Spinal cord (tissue), 10 donors: ENCODE results near the gene TYR. TPM values are rescaled to one million over a fixed set of nuclear protein-coding genes. Genes with fewer than 3 reads are reported as not detected.
"Not testable (repeated sequence)": the region's sequence is repeated elsewhere in the genome, so short reads cannot be mapped to it uniquely, and the experiment has no call there.

Experiments used
- DNase-seq, 6 donors: peaks; one replicate each; pipeline versions ENCODE4 v3.0.0 to v3.0.0-alpha.2; 2013 to 2015; ENCODE audit warnings: low spot score in 6 of 6, low read depth in 4 of 6
- H3K27ac ChIP-seq: one replicate; pipeline ENCODE4 v1.5.1; 2013; ENCODE audit warnings: low read depth, low read length, control low read depth
- H3K27me3 ChIP-seq: one replicate; pipeline ENCODE4 v1.6.1; 2013; ENCODE audit warnings: low read length; ENCODE audit not compliant: control insufficient read depth, insufficient read depth
- H3K36me3 ChIP-seq: one replicate; pipeline ENCODE4 v1.6.1; 2013; ENCODE audit warnings: low read length; ENCODE audit not compliant: control insufficient read depth, insufficient read depth
- H3K4me1 ChIP-seq: one replicate; pipeline ENCODE4 v1.6.1; 2013; ENCODE audit warnings: low read length; ENCODE audit not compliant: control insufficient read depth, insufficient read depth
- H3K4me3 ChIP-seq: one replicate; pipeline ENCODE4 v1.5.1; 2013; ENCODE audit warnings: low read depth, low read length, control low read depth
- H3K9me3 ChIP-seq: one replicate; pipeline ENCODE4 v1.6.1; 2013; ENCODE audit warnings: low read length; ENCODE audit not compliant: control insufficient read depth, insufficient read depth
- WGBS: methylation state at CpG from one replicate; pipeline ENCODE4 v1.1.5; 2013; ENCODE audit warnings: missing lambda C conversion rate; ENCODE audit not compliant: insufficient coverage; 5-methylcytosine and 5-hydroxymethylcytosine counted together
- polyA plus RNA-seq, 2 donors: library from polyadenylated mRNA; unstranded; fragments of 120-200 nt; gene quantifications; one replicate each; pipeline ENCODE4 v1.2.1, GENCODE V29; 2013; ENCODE audit not compliant: insufficient read length in 2 of 2
- total RNA-seq, 2 donors: library from RNA; depleted of rRNA in 1 of 2; stranded (reverse); fragments of 120-200 nt in 1 of 2; fragments of >200 nt in 1 of 2; gene quantifications; one replicate each; pipeline versions ENCODE4 v1.2.3 to v1.2.4, GENCODE V29; 2013 to 2014
- donor health status: healthy.

Gene TYR
- total and polyA plus RNA-seq, 4 donors = 0.20 to 0.61 TPM; not detected in 2

GRCh38 chr11:89182773-89183518 is 5.3 kb downstream of the TYR start:
- Histone ChIP-seq H3K4me3 (no peak overlapping the region), H3K36me3 (no peaks in the 10 kb centered on the region), H3K27me3 (no peaks in the 10 kb centered on the region), H3K9me3 (no peaks in the 10 kb centered on the region), H3K4me1 (no peaks in the 10 kb centered on the region), H3K27ac (no peak overlapping the region)
- 75% methylated on average over 2 of the region's 5 CpGs for WGBS
- peak in 3 of 6 donors; percentile 1 to 87 (median 61) for DNase-seq

GRCh38 chr11:89184021-89184420 is 6.3 kb downstream of the TYR start:
- Histone ChIP-seq H3K36me3 (no peaks in the 10 kb centered on the region), H3K4me1 (no peaks in the 10 kb centered on the region), H3K27ac (no peak overlapping the region), H3K27me3 (no peaks in the 10 kb centered on the region), H3K4me3 (no peak overlapping the region), H3K9me3 (no peaks in the 10 kb centered on the region)
- no CpG with 5 or more reads among the region's 3 CpGs for WGBS
- DNase-seq = no peak

DNA sequence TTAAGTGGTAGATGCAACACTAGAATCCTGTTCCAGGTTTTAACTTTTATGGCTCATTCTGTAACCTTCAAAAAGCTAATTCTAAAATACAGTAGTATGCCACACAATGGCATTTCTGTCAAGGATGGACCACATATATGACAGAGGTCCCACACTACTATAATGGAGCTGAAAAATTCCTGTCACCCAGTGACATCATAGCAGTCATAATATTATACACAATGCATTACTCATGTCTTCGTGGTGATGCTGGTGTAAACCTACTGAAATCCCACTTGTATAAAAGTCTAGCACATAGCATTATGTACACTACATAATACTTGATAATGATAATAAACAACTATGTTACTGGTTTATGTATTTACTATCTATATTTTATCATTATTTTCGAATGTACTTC is 12.1 kb downstream of the TYR start:
- no peak overlapping the region for H3K27ac ChIP-seq
- no peak overlapping the region for H3K4me3 ChIP-seq
- H3K9me3 ChIP-seq = no peaks in the 10 kb centered on the region
- no peaks in the 10 kb centered on the region for H3K27me3 ChIP-seq
- H3K36me3 ChIP-seq = no peaks in the 10 kb centered on the region
- H3K4me1 ChIP-seq = no peaks in the 10 kb centered on the region
- no CpG with 5 or more reads among the region's 2 CpGs for WGBS
- DNase-seq = no peak

DNA sequence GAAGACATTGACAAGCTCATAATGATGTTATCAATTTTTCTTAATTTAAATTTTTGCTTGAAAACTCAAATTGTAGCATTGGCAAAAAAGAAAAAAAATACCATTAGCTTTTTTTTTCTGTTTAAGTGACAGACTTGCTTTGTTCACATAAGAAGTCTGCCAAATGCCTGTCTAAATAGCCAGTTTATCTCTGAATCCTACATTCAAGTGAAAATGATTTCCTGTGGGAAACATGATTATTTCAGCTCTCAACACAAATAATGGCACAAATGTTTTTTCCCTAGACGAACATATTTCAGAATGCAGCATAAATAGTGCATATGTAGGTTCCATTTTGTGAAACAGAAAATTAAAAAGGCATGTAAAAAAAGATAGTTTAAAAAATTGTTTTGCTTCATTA is 23.5 kb downstream of the TYR start:
- H3K9me3 ChIP-seq = no peaks in the 10 kb centered on the region

DNA sequence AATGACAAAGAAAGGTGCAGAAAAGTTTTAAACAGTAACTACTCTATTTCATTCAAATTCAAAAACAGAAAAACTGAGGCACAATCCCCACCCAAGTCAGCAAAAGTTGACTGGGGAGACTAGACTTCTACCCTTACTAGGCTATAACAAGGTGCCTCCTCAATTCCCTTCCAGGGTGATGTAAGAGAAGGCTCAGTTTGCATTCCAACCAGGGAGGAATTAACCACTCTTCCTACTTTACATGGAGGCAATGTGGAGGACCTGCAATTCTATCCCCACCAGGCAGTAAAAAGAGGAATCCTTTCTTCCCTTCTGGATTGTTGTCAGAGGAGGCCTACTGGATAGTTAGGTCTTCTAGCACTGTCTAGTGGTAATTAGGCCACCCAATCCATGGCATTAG is 26.1 kb downstream of the TYR start:
- no peaks in the 10 kb centered on the region for H3K36me3 ChIP-seq
- no peaks in the 10 kb centered on the region for H3K27me3 ChIP-seq
- H3K4me3 ChIP-seq = no peak overlapping the region
- no peaks in the 10 kb centered on the region for H3K9me3 ChIP-seq
- no peaks in the 10 kb centered on the region for H3K4me1 ChIP-seq
- H3K27ac ChIP-seq = no peak overlapping the region
- DNase-seq = no peak

More for the DNA sequence above, 23.5 kb downstream of the TYR start:
- Histone ChIP-seq H3K4me1 (no peaks in the 10 kb centered on the region), H3K4me3 (no peak overlapping the region), H3K36me3 (no peaks in the 10 kb centered on the region), H3K27me3 (no peaks in the 10 kb centered on the region), H3K27ac (no peak overlapping the region)
- DNase-seq = peak in 2 of 6 donors; percentile 17 to 20
- WGBS = no CpG with 5 or more reads among the region's 1 CpG

- H3K4me3 ChIP-seq = no peak overlapping the region
- H3K27ac ChIP-seq = no peak overlapping the region
- no peak for DNase-seq
- no peaks in the 10 kb centered on the region for H3K36me3 ChIP-seq
- H3K9me3 ChIP-seq = no peaks in the 10 kb centered on the region
- no peaks in the 10 kb centered on the region for H3K27me3 ChIP-seq
- H3K4me1 ChIP-seq = no peaks in the 10 kb centered on the region
Observed at GRCh38 chr11:89205378-89205777, 27.7 kb downstream of the TYR start.

- H3K36me3 ChIP-seq = no peaks in the 10 kb centered on the region
- H3K9me3 ChIP-seq = no peaks in the 10 kb centered on the region
- WGBS = no CpG with 5 or more reads among the region's 8 CpGs
- no peak for DNase-seq
- H3K27ac ChIP-seq = no peak overlapping the region
- no peaks in the 10 kb centered on the region for H3K27me3 ChIP-seq
- no peaks in the 10 kb centered on the region for H3K4me1 ChIP-seq
- no peak overlapping the region for H3K4me3 ChIP-seq
Observed at GRCh38 chr11:89220684-89221339, 43.1 kb downstream of the TYR start.

GRCh38 chr11:89235083-89235482 is 57.4 kb downstream of the TYR start:
- H3K27me3 ChIP-seq = no peaks in the 10 kb centered on the region
- H3K9me3 ChIP-seq = no peaks in the 10 kb centered on the region
- H3K4me1 ChIP-seq = no peaks in the 10 kb centered on the region
- no peak overlapping the region for H3K27ac ChIP-seq
- H3K4me3 ChIP-seq = no peak overlapping the region
- DNase-seq = no peak
- no peaks in the 10 kb centered on the region for H3K36me3 ChIP-seq
- WGBS = no CpG with 5 or more reads among the region's 1 CpG

- H3K27ac ChIP-seq = no peak overlapping the region
- 87% methylated on average over 3 of the region's 5 CpGs for WGBS
- no peaks in the 10 kb centered on the region for H3K9me3 ChIP-seq
- no peak for DNase-seq
- H3K27me3 ChIP-seq = no peaks in the 10 kb centered on the region
- H3K36me3 ChIP-seq = no peaks in the 10 kb centered on the region
- no peaks in the 10 kb centered on the region for H3K4me1 ChIP-seq
- H3K4me3 ChIP-seq = no peak overlapping the region
Observed at GRCh38 chr11:89235976-89236375, 58.3 kb downstream of the TYR start.

- H3K4me3 ChIP-seq, H3K36me3 ChIP-seq, H3K27me3 ChIP-seq, DNase-seq, H3K4me1 ChIP-seq, H3K27ac ChIP-seq, H3K9me3 ChIP-seq: not testable (repeated sequence)
- WGBS = no CpG with 5 or more reads among the region's 4 CpGs
Observed at GRCh38 chr11:89247007-89247406, 69.3 kb downstream of the TYR start.
